K562 (cell line): ENCODE results near the gene ARHGEF10L. TPM values are rescaled to one million over a fixed set of nuclear protein-coding genes. Genes with fewer than 3 reads are reported as not detected.

Experiments used
- ATAC-seq: fragments of 200-7000 bp; cut with Tn5 transposase; 3 replicates; pipeline ENCODE4 v1.9.1; 2020; ENCODE audit warnings: moderate library complexity
- BruUV-seq: library from RNA; stranded (reverse); fragments of 400-500 nt; replicated peaks from 2 replicates; lab custom pipeline; 2021; lab: Mats Ljungman, UMichigan
- CTCF ChIA-PET: fragments of 300-600 bp; formaldehyde crosslinking; extraction: SDS; loops from one replicate; lab custom pipeline; 2021; ENCODE audit warnings: low intra/inter-chr PET ratio; lab: Yijun Ruan, JAX
- POLR2A ChIA-PET: fragments of 300-600, 350-650 bp; sonication (Branson Sonifier 250); formaldehyde crosslinking; extraction: SDS; loops from one replicate; lab custom pipeline; 2021; ENCODE audit warnings: antibody characterized with exemption, inconsistent platforms; lab: Yijun Ruan, JAX
- DNase-seq, 4 experiments: peaks; one replicate each; pipeline versions ENCODE4 v3.0.0 to v3.0.0-alpha.2; 2011 to 2018; ENCODE audit warnings: low spot score in 3 of 4, mixed read lengths in 3 of 4; ENCODE audit errors: extremely low read depth in 1 of 4
- FAIRE-seq: peaks from 2 replicates; lab custom pipeline; 2011; peaks lifted over from hg19 to GRCh38; lab: Jason Lieb, UNC
- H2AFZ ChIP-seq: 2 replicates; pipeline ENCODE4 v1.6.0; 2011; ENCODE audit warnings: low read depth, low read length, control low read depth, inconsistent platforms
- H3K27ac ChIP-seq: fragments of 200-600 bp; 3 replicates; pipeline ENCODE4 v1.8.0; 2011; ENCODE audit warnings: low read depth, mild to moderate bottlenecking, control low read depth, inconsistent platforms, low read length, moderate library complexity, mixed read lengths; ENCODE audit errors: extremely low read depth
- H3K27me3 ChIP-seq, 2 experiments: fragments of 300-600 bp in 1 of 2; 2 replicates in 1 of 2; 3 replicates in 1 of 2; pipeline versions ENCODE4 v1.6.0 to v1.8.0; 2011; ENCODE audit warnings: inconsistent platforms in 2 of 2, low read length in 2 of 2, mild to moderate bottlenecking in 1 of 2, mixed read lengths in 1 of 2, moderate library complexity in 1 of 2; ENCODE audit not compliant: control insufficient read depth in 2 of 2, insufficient read depth in 2 of 2
- H3K36me3 ChIP-seq: fragments of 300-600 bp; 3 replicates; pipeline ENCODE4 v1.8.0; 2011; ENCODE audit warnings: mild to moderate bottlenecking, low read length, inconsistent platforms; ENCODE audit not compliant: control insufficient read depth, insufficient read depth
- H3K4me1 ChIP-seq, 2 experiments: fragments of 200-600 bp in 1 of 2; replicated peaks in 1 of 2; 2 replicates in 1 of 2; 3 replicates in 1 of 2; pipeline versions ENCODE4 v1.5.1 to v1.8.0; 2011; ENCODE audit warnings: inconsistent platforms in 2 of 2, low read length in 2 of 2, mild to moderate bottlenecking in 1 of 2, mixed read lengths in 1 of 2, moderate library complexity in 1 of 2; ENCODE audit not compliant: control insufficient read depth in 2 of 2, insufficient read depth in 2 of 2
- H3K4me2 ChIP-seq: 2 replicates; pipeline ENCODE4 v1.6.1; 2011; ENCODE audit warnings: low read length, control low read depth, inconsistent platforms, mixed read lengths; ENCODE audit not compliant: insufficient read depth
- H3K4me3 ChIP-seq: fragments of 200-600 bp; sonication (generic), shearing (Covaris generic); 2 replicates; pipeline ENCODE4 v1.5.1; 2016; ENCODE audit warnings: control low read depth, inconsistent platforms
- H3K79me2 ChIP-seq: fragments of 200-600 bp; 3 replicates; pipeline ENCODE4 v1.8.0; 2011; ENCODE audit warnings: low read length, inconsistent platforms; ENCODE audit not compliant: control insufficient read depth, insufficient read depth
- H3K9ac ChIP-seq, 2 experiments: 2 replicates each; pipeline versions ENCODE4 v1.6.0 to v1.6.1; 2011; ENCODE audit warnings: low read depth in 2 of 2, low read length in 2 of 2, control low read depth in 1 of 2, inconsistent platforms in 1 of 2, mild to moderate bottlenecking in 1 of 2, mixed read lengths in 1 of 2; ENCODE audit not compliant: insufficient read depth in 1 of 2
- H3K9me1 ChIP-seq: one replicate; pipeline ENCODE4 v1.6.0; 2011; ENCODE audit warnings: inconsistent platforms, mild to moderate bottlenecking, low read length, moderate library complexity; ENCODE audit not compliant: control insufficient read depth, insufficient read depth
- H3K9me3 ChIP-seq: replicated peaks from 2 replicates; pipeline ENCODE4 v1.5.1; 2011; ENCODE audit warnings: low read depth, low read length, inconsistent platforms; ENCODE audit not compliant: control insufficient read depth, insufficient read depth
- H4K20me1 ChIP-seq: replicated peaks from 2 replicates; pipeline ENCODE4 v1.6.1; 2011; ENCODE audit warnings: low read length, inconsistent platforms, mixed read lengths; ENCODE audit not compliant: control insufficient read depth, insufficient read depth
- BRD9 ChIP-seq: fragments of 450-650 bp; IDR thresholded peaks from 2 replicates; pipeline ENCODE4 v1.6.1; 2018; ENCODE audit warnings: low read depth; ENCODE audit not compliant: partially characterized antibody
- CBX8 ChIP-seq: fragments of 200-600 bp; sonication (generic); IDR thresholded peaks from 2 replicates; pipeline ENCODE4 v1.6.1; 2012; ENCODE audit warnings: borderline replicate concordance, mixed run types, low read depth, mild to moderate bottlenecking, moderate library complexity, mixed read lengths, low read length, control low read depth, inconsistent platforms; ENCODE audit not compliant: poor library complexity, severe bottlenecking; ENCODE audit errors: extremely low read depth
- ERF ChIP-seq: fragments of 450-650 bp; formaldehyde crosslinking; IDR thresholded peaks from 2 replicates; pipeline ENCODE4 v1.4.0; 2020; ENCODE audit warnings: mild to moderate bottlenecking, mixed read lengths
- ETV5 ChIP-seq: sonication (generic); formaldehyde crosslinking; IDR thresholded peaks from 2 replicates; pipeline ENCODE4 v1.4.0; 2020; ENCODE audit warnings: low read depth, mild to moderate bottlenecking, missing genetic modification reagents
- HMGN3 ChIP-seq: IDR thresholded peaks from 2 replicates; pipeline ENCODE4 v1.6.1; 2011; ENCODE audit warnings: borderline replicate concordance, low read depth, mild to moderate bottlenecking, mixed read lengths, low read length; ENCODE audit not compliant: insufficient read length; ENCODE audit errors: extremely low read depth
- MITF ChIP-seq: IDR thresholded peaks from 2 replicates; pipeline ENCODE4 v1.6.1; 2014; ENCODE audit warnings: antibody characterized with exemption
- RBBP5 ChIP-seq: fragments of 200-600 bp; sonication (generic); IDR thresholded peaks from 2 replicates; pipeline ENCODE4 v1.6.1; 2012; ENCODE audit warnings: borderline replicate concordance, mild to moderate bottlenecking, low read length, control low read depth, inconsistent platforms; ENCODE audit not compliant: insufficient read depth, poor library complexity, severe bottlenecking
- STAT5A ChIP-seq: IDR thresholded peaks from 2 replicates; pipeline ENCODE4 v1.6.1; 2012; ENCODE audit warnings: low read length, inconsistent platforms, borderline replicate concordance
- ZNF431 ChIP-seq: sonication (generic); formaldehyde crosslinking; IDR thresholded peaks from 2 replicates; pipeline ENCODE4 v1.8.0; 2022; ENCODE audit warnings: mild to moderate bottlenecking, missing genetic modification reagents
- ZNF584 ChIP-seq: fragments of 200-800 bp; sonication (Bioruptor generic); IDR thresholded peaks from 2 replicates; pipeline ENCODE4 v1.6.1; 2016; ENCODE audit warnings: low read depth, mild to moderate bottlenecking, missing genetic modification characterization, missing compliant biosample characterization
- WGBS: fragments of 100-300 bp; shearing (Covaris generic); methylation state at CpG from one replicate; pipeline ENCODE4 v1.1.6; 2016; ENCODE audit warnings: low coverage, mixed read lengths; ENCODE audit not compliant: insufficient coverage; ENCODE audit errors: missing lambda C conversion rate; 5-methylcytosine and 5-hydroxymethylcytosine counted together
- in situ Hi-C: fragments of 300-500 bp; cut with MboI; formaldehyde crosslinking; loops from 4 replicates; pipeline ENCODE4 v1.15.0; 2018; ENCODE audit warnings: inconsistent platforms, mixed read lengths
- intact Hi-C: fragments of 100-400 bp; cut with micrococcal nuclease; formaldehyde crosslinking; loops from 2 replicates; pipeline ENCODE4 v1.14.2; 2022
- polyA plus RNA-seq, 8 experiments: library from polyadenylated mRNA; depleted of rRNA in 4 of 8; stranded (reverse) in 5 of 8; unstranded in 3 of 8; fragments of >200 nt; fragmentation: Nextera tagmentation in 2 of 8; fragmentation: Illumina TruSeq in 1 of 8; extraction: Ambion mirVana in 2 of 8; extraction: Trizol in 1 of 8; gene quantifications; 2 replicates each; pipeline versions ENCODE4 v1.2.1 to v1.2.3, GENCODE V29; 2011 to 2014; ENCODE audit warnings: inconsistent platforms in 1 of 8, missing spikeins in 1 of 8
- total RNA-seq, 7 experiments: library from RNA; depleted of rRNA in 6 of 7; stranded (reverse); fragments of >200 nt in 6 of 7; fragmentation: Illumina TruSeq in 2 of 7; extraction: Trizol in 2 of 7; gene quantifications; 2 replicates each; pipeline versions ENCODE4 v1.2.1 to v1.2.3, GENCODE V29; 2011 to 2021; ENCODE audit warnings: low replicate concordance in 1 of 7

Gene ARHGEF10L
- total and polyA plus RNA-seq, 9 of the 15 experiments (the other 6 are each of a cell fraction or from before 2014, with no cell fraction given) = 0.09 to 0.13 TPM; not detected in 7

DNA sequence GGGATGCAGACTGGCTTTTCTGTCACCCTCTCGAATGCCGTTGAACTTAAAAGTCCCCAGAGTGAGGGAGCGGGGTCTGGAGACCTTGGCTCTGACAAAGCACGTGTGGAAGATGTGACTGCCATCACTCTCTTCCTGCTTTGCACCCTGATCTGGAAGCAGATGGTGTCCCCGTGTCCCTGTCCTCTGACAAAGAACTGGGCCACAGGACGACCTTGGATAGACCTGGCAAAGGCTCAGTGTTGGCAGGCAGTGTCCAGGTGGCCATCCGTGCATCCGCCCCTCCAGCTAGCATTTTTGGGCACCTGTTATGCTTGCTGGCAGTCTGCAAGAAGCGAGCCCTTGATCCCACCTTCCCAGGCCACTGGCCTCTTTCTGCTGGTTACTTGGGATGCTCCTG lies 27.4 kb downstream of the ARHGEF10L start:
- WGBS = under 1% methylated on average over 9 of the region's 9 CpGs
- H3K9me1 ChIP-seq = no peaks in the 10 kb centered on the region
- intact Hi-C loops = no loop called here
- no TSS peak for BruUV-seq
- no peaks in the 10 kb centered on the region for H3K9me3 ChIP-seq
- DNase-seq (no peak), FAIRE-seq (no peak)
- no peak overlapping the region for H3K4me2 ChIP-seq
- H4K20me1 ChIP-seq = peaks cover 31% of the 10 kb centered on the region
- H2AFZ ChIP-seq = no peak overlapping the region
- H3K36me3 ChIP-seq = no peaks in the 10 kb centered on the region
- H3K4me3 ChIP-seq = no peak overlapping the region
- no peak overlapping the region for H3K27ac ChIP-seq
- peaks cover 6 to 10% of the 10 kb centered on the region in 2 experiments; a peak in 4 of 5 replicates for H3K4me1 ChIP-seq
- TF ChIP-seq ETV5 (CRISPR knock-in tag) (no peak), HMGN3 (no peak), MITF (no peak), ERF (no peak), CBX8 (no peak), ZNF431 (CRISPR knock-in tag) (no peak), RBBP5 (no peak), BRD9 (no peak), ZNF584 (CRISPR knock-in tag) (no peak), STAT5A (no peak)
- TF ChIP-seq, all 486 proteins: peak for 0
- H3K27me3 ChIP-seq = peaks cover 12 to 74% of the 10 kb centered on the region in 2 experiments; a peak in 4 of 5 replicates
- H3K9ac ChIP-seq = no peak overlapping the region
- in situ Hi-C loops = no loop called here
- ChIA-PET CTCF (no interaction called here), POLR2A (interaction anchor here (1.1 kb wide), 1 partner anchor 17 kb away, joined by 3 read pairs; no protein-coding TSS in a partner anchor)
- H3K79me2 ChIP-seq = no peaks in the 10 kb centered on the region
- no peak for ATAC-seq
